HG02870 (cell line): ENCODE measurements around the gene CIPC.

Experiments
- ATAC-seq: cut with Tn5 transposase; IDR thresholded peaks from one replicate; pipeline ENCODE4 v1.9.1; 2021; ENCODE audit warnings: mild to moderate bottlenecking, moderate library complexity; ENCODE audit not compliant: unreplicated experiment

The CIPC gene

GRCh38 chr14:77123381-77124325, 25.6 kb downstream of the CIPC start:
- no peak for ATAC-seq

- no peak for ATAC-seq
These were observed 26.6 kb downstream of the CIPC start for GRCh38 chr14:77124345-77125280.

- ATAC-seq: no peak
These were observed 27.3 kb downstream of the CIPC start for GRCh38 chr14:77125281-77125801.

GRCh38 chr14:77125823-77126325, 27.8 kb downstream of the CIPC start:
- ATAC-seq: no peak

GRCh38 chr14:77126461-77126990, 28.5 kb downstream of the CIPC start:
- no peak for ATAC-seq

- ATAC-seq: no peak
These were observed 30.4 kb downstream of the CIPC start for GRCh38 chr14:77128414-77128891.

- no peak for ATAC-seq
These were observed 32.3 kb downstream of the CIPC start for GRCh38 chr14:77130386-77130785.

- no peak for ATAC-seq
These were observed 33.1 kb downstream of the CIPC start for GRCh38 chr14:77131206-77131605.

GRCh38 chr14:77131871-77132486, 33.9 kb downstream of the CIPC start:
- ATAC-seq: no peak

GRCh38 chr14:77133720-77134338, 35.8 kb downstream of the CIPC start:
- peak; percentile 63 for ATAC-seq

- no peak for ATAC-seq
These were observed 41.0 kb downstream of the CIPC start for GRCh38 chr14:77139022-77139421.

- no peak for ATAC-seq
These were observed 41.7 kb downstream of the CIPC start for GRCh38 chr14:77139540-77140358.

- no peak for ATAC-seq
These were observed 42.5 kb downstream of the CIPC start for GRCh38 chr14:77140359-77141213.

- no peak for ATAC-seq
These were observed 43.4 kb downstream of the CIPC start, which contains the start of gene ZDHHC22 for GRCh38 chr14:77141214-77142004. ZDHHC22 (minus strand) TSS chr14:77141791; CDS start chr14:77139738, 2,053 bp downstream.

GRCh38 chr14:77142005-77142800, 44.1 kb downstream of the CIPC start:
- no peak for ATAC-seq

GRCh38 chr14:77143071-77143470, 45.0 kb downstream of the CIPC start:
- no peak for ATAC-seq
